ENCODE measurements around the gene SINHCAF. TPM values are rescaled to one million over a fixed set of nuclear protein-coding genes. Genes with fewer than 3 reads are reported as not detected.
A peak's percentile ranks its signal among the peaks of the same experiment; 100 is the strongest.

SINHCAF gene
- total and polyA plus RNA-seq, 9 of the 15 experiments (the other 6 are each of a cell fraction or from before 2014, with no cell fraction given): 73.2 to 185 (median 110) TPM

- TF ChIP-seq PBX2 (CRISPR knock-in tag; IDR thresholded peaks at IDR 0.05; ENCODE audit: low read depth) (no peak), PBX2 (tag; conservative IDR thresholded peaks at IDR 0.05; ENCODE audit: low read depth) (peak; percentile 81), NFYB (IDR thresholded peaks at IDR 0.05; ENCODE audit: extremely low read depth, insufficient read length) (no peak), KDM1A (IDR thresholded peaks at IDR 0.05) (peak; percentile 84 to 89; a peak in 3 of 4 replicates), HDGF (IDR thresholded peaks at IDR 0.05) (no peak), U2AF2 (optimal IDR thresholded peaks at IDR 0.05; ENCODE audit: low read depth, low read length) (no peak), ZBTB40 (IDR thresholded peaks at IDR 0.05) (no peak), ZBTB40 (CRISPR knock-in tag; IDR thresholded peaks at IDR 0.05) (no peak)
These were observed 20.3 kb upstream of the SINHCAF start (continued) for GRCh38 chr12:31346267-31346666.

All from K562 (cell line).